GM03348 (cell line): Measurements from ENCODE around the gene SFMBT2.
"Not testable (repeated sequence)": the region's sequence is repeated elsewhere in the genome, so short reads cannot be mapped to it uniquely, and the experiment has no call there.

ENCODE experiments used
- DNase-seq: peaks from one replicate; pipeline ENCODE4 v3.0.0; 2012; ENCODE audit warnings: low spot score

The SFMBT2 gene

DNA sequence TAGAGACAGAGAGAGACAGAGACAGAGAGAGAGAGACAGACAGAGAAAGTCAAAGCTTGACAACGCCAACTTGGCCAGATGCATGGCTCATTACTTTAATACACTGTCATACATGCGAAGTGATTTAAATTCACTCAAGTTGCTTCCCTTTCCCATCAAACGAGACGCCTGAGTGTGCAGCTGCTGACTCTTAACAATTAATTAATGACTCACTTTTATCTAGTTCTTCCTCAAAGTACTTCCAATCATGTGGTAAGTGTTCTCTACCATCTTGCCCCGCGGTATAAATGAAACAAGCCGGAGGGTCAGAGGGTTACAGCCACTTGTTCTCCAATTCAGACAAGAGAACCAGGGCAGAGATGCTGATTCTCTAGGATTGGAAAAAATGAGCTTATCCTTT, 90.8 kb downstream of the SFMBT2 start:
- no peak for DNase-seq

GRCh38 chr10:7319632-7320031, 91.2 kb downstream of the SFMBT2 start:
- no peak for DNase-seq

GRCh38 chr10:7318836-7319235, 92.0 kb downstream of the SFMBT2 start:
- DNase-seq: no peak

- DNase-seq: no peak
Measured at GRCh38 chr10:7317786-7318446, 92.9 kb downstream of the SFMBT2 start.

GRCh38 chr10:7316839-7317238, 94.0 kb downstream of the SFMBT2 start:
- DNase-seq: no peak

- DNase-seq: no peak
Measured at GRCh38 chr10:7315906-7316305, 94.9 kb downstream of the SFMBT2 start.

GRCh38 chr10:7314170-7314569, 96.7 kb downstream of the SFMBT2 start:
- no peak for DNase-seq

DNA sequence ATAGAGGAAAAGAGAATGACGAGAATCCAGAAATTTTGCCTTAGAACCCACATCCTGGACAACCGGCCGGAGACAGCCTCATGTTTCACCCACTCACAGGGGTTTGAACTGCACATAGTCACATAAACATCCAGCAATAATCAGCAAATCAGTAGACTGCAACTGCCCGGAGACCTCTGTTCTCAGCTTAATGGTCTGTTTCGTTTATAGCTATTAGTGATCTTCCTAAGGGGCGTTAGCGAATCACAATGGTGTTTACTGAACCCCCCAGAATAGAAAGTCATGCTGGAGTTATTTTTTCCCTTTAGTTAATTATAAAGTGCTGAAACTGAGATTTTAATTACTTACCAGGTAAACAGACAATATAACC, 98.4 kb downstream of the SFMBT2 start:
- no peak for DNase-seq

DNA sequence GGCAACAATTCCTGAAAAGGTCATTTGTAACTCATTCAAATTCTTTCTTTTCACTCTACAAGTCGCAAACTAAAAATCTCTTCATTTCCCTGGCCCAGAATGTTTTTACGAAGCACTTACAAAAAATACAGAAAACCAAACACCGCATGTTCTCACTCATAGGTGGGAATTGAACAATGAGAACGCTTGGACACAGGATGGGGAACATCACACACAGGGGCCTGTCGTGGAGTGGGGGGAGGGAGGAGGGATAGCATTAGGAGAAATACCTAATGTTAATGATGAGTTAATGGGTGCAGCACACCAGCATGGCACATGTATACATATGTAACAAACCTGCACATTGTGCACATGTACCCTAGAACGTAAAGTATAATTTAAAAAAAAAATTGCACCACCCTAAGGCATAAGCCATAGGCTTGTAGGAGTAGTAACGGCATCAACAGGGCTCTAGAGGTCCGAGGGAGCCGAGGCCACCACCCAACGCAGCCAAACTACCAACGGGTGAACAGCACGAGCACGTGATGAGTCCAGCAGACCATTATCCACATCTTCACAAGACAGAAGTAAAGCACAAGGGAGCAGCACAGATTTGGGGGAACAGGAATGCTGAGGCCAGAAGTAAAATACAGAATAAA, 98.9 kb downstream of the SFMBT2 start:
- DNase-seq: not testable (repeated sequence)

DNA sequence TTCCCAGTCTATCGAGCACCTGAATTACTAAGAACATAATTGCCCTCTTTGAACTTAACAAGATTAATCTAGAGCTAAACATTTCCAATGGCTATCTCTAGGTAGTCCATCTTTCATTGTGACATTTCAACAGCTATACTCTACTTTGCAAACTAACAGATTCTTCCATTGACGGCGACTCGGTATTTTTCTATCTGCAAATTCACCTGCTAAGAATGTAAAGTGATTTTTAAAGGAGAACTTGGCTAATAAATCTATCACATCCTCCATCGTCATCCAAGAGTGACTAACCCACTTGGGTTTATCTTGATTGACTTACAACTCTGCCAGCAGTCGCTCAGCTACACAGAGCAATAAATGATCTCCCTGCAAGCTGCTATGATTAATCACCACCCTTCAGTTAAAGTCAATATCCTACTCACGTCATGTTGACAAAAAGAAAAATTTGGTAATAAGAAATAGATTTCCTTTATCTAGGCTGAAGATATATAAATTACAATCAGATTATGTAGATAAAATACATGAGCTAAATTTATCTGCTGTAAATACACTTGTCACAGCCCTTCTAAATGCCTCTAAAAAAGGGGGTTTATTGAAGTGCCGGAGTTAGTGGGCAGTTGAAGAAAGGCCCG, 99.5 kb downstream of the SFMBT2 start:
- DNase-seq: no peak

DNA sequence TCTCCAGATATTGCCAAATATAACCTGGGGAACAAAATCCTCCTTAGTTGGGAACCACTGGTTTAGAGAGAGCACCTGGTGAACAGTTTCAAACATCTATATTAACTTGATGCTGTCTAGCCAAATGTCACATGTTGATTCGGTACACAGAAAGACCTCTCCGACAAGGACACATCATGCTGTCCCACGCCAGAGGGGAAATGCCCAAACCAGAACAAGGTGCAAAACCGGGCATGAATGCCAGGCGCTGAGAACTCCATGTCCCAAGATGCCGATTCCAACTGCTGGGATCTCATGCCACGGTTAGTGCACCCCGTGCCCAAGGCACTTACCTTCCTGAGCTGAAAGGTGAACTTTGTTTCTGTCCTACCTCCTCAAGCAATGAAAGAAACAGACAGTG, 100.8 kb downstream of the SFMBT2 start:
- no peak for DNase-seq

DNA sequence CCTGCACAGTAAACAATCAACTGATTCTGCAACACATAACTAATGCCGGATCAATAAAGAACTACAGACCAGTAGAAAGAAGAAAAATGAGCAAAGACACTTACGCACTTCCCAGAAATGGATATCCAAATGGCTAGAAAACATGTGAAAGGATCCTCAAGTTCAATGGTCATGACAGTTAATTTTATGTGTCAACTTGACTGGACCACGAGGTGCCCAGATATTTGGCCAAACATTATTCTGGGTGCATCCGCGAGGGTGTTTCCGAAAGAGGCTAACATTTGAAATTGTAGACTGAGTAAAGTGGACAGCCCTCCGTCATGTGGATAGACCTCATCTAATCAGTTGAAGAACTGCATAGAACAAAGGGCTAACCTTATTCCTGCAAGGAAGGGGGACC, 102.0 kb downstream of the SFMBT2 start:
- DNase-seq: no peak

DNA sequence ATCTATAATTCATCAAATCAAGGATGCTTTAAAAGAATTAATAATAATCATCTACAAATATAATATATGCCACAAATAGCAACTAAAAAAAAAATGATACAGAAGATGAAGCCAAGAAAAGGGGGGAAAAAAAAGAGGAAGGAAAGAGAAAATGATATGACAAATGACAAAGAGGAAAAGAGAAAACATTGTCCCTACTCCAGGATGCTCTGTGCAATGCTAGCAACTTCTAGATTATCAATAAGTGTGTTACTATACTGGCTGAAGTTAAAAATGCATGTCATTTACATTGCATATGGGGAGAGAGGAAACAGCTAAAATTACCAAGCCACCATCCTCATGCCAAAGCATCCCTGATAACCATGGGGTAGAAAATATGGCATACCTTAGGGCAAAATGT, 104.2 kb downstream of the SFMBT2 start:
- DNase-seq: no peak

DNA sequence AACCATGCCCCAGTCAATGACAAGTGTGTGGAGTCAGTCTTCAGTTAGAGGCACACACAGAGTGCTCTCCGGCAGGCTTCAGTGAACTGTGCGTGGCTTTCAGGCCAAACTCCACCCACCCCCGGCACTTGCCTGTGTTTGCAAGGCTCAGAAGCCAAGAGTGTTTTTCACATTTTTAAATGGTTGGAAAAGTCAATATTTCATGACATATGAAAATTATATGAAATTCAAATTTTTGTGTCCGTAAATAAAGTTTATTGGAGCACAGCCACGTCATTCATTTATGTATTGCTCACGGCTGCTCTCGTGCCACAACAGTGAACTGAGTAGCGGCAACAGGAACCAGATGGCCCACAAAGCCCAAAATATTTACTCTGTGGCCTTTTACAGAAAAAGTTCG, 104.7 kb downstream of the SFMBT2 start:
- DNase-seq: no peak

DNA sequence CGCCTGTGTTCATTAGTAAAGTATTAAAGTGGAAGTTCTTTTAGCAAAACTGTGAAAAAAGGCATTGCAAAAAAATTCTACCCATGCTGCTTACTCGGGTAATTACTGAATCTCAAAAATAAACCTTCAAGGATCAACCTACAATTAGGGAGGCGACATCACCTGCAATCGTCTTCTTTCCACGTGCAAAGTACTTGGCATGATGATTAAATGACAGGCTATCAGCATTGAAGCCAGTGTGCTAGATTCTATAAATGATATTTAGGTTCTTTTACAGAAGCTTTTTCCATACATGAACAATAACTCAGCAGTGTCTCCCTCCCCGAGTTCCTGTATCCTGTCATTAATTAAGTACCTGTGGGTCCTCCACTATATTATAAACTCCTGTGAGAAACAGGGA, 105.8 kb downstream of the SFMBT2 start:
- no peak for DNase-seq

DNA sequence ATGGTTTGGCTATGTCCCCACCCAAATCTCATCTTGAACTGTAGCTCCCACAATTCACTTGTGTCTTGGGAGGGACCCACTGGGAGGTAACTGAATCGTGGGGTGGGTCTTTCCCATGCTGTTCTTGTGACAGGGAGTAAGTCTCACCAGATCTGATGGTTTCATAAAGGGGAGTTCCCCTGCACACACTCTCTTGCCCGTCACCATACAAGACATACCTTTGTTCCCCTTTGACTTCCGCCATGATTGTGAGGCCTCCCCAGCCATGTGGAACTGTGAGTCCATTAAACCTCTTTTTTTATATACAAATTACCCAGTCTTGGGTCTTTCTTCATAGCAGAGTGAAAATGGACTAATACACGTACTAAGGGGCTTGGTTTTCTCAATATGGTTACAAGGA, 106.7 kb downstream of the SFMBT2 start:
- DNase-seq: no peak

- no peak for DNase-seq
Measured at GRCh38 chr10:7302930-7303557, 107.8 kb downstream of the SFMBT2 start.

DNA sequence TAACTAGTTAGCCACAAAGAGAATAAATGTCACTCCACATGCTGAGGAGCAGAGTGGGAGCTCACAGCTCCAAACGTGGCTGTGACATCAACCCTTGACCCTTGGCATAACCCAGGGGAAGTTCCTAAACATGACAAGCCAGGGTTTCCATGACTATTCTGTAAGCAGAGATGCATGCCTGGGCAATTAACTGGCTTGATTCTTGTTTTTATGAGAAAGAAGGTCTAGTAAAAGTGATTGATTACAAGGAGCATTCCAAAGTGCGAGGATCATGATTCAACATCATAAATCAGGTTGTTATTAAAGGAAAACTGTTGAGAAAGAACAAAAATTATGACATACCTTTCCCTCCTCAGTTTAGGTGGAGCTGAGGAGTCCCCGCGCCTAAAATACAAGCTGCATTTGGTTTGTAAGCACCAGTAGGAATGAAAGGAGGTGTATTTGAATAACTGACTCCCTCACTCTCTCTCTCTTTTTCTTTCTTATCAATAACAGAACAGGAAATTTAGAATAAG, 108.4 kb downstream of the SFMBT2 start:
- DNase-seq: no peak

DNA sequence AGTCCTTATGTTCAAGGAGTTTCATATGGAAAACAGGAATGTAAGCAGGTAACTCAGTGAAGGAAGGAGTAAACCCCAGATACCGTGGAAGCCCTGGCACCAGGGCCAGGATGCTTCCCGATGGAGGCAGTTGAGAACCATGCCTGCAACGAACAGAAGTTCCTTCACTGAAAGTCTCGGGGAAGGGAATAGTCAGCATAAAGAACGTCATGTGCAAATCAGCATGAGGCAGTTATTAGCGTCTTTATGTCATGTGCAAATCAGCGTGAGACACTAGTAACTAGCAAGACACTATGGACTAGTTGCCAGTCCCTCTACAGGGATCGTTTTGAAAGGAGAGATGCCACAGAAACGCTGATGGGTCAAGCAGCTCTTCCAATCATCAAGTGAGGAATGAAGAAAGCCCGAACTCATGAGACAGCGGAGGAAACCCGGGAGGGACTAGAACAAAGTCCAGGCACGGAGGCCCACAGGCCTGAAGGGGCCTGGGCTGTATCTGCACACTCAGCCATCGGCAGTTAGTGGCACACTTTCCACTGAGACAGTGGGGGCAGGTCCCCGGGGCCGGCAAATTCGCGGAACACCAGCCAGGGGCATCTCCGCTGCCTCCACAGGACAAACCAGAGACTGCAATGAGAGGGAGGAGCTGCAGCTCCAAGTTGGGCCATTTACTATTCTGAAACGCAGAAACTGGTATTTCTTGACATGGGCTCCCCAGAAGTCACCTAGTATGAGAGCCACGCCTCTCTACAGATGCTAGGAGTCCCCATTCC, 109.6 kb downstream of the SFMBT2 start:
- DNase-seq: no peak

GRCh38 chr10:7300384-7300971, 110.4 kb downstream of the SFMBT2 start:
- DNase-seq: no peak

DNA sequence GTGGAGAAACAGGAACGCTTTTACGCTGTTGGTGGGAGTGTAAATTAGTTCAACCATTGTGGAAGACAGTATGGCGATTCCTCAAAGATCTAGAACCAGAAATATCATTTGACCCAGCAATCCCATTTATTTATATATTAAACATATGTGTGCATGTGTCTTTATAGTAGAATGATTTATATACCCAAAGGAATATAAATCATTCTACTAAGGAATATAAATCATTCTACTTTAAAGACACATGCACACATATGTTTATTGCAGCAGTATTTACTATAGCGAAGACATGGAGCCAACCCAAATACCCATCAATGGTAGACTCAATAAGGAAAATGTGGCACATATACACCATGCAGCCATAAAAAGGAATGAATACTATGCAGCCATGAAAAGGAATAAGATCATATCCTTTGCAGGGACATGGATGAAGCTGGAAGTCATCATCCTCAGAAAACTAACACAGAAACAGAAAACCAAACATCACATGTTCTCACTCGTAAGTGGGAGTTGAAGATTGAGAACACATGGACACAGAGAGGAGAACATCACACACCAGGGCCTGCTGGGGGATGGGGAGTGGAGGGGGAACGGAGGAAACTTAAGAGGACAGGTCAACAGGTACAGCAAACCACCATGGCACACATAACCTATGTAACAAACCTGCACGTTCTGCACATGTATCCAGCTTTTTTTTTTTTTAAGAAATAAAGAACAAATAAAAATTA, 111.1 kb downstream of the SFMBT2 start:
- DNase-seq: not testable (repeated sequence)
